Stomach (tissue), 9 donors: ENCODE data around the gene CEACAM1. TPM values are rescaled to one million over a fixed set of nuclear protein-coding genes. Genes with fewer than 3 reads are reported as not detected.
"Not testable (repeated sequence)": the region's sequence is repeated elsewhere in the genome, so short reads cannot be mapped to it uniquely, and the experiment has no call there.

ENCODE experiments used
- DNase-seq, 2 donors: peaks; one replicate each; pipeline versions ENCODE4 v3.0.0 to v3.0.0-alpha.2; 2013 to 2019
- H3K27ac ChIP-seq, 5 donors: fragments of 200-600 bp in 4 of 5; sonication (generic) in 4 of 5; one replicate each; pipeline ENCODE4 v1.5.1; 2013 to 2019; ENCODE audit warnings: mild to moderate bottlenecking in 1 of 5, moderate library complexity in 1 of 5
- H3K27me3 ChIP-seq, 3 donors: fragments of 200-600 bp; sonication (generic); one replicate each; pipeline ENCODE4 v1.5.1; 2017 to 2019; ENCODE audit warnings: mixed run types in 1 of 3
- H3K36me3 ChIP-seq, 4 donors: fragments of 200-600 bp; sonication (generic); 1 replicate in 3 of 4; 2 replicates in 1 of 4; pipeline ENCODE4 v1.5.1; 2016 to 2019
- H3K4me1 ChIP-seq, 4 donors: fragments of 200-600 bp; sonication (generic); one replicate each; pipeline ENCODE4 v1.5.1; 2016 to 2019
- H3K4me3 ChIP-seq, 4 donors: fragments of 200-600 bp; sonication (generic) in 3 of 4; one replicate each; pipeline ENCODE4 v1.5.1; 2016 to 2019; ENCODE audit warnings: mild to moderate bottlenecking in 1 of 4
- H3K9me3 ChIP-seq, 4 donors: fragments of 200-600 bp; sonication (generic); one replicate each; pipeline ENCODE4 v1.5.1; 2016 to 2019
- CTCF ChIP-seq, 7 experiments: fragments of 450-650 bp in 4 of 7; fragments of 200-600 bp in 3 of 7; sonication (generic) in 3 of 7; IDR thresholded peaks; one replicate each; pipeline ENCODE4 v1.5.1; 2016 to 2019; ENCODE audit warnings: antibody characterized with exemption in 7 of 7, control low read depth in 2 of 7, mild to moderate bottlenecking in 1 of 7
- EP300 ChIP-seq: sonication (generic); formaldehyde crosslinking; IDR thresholded peaks from one replicate; pipeline ENCODE4 v1.6.1; 2017; ENCODE audit warnings: antibody characterized with exemption
- POLR2A ChIP-seq, 4 donors: fragments of 450-650 bp; IDR thresholded peaks; one replicate each; pipeline ENCODE4 v1.6.1; 2016; ENCODE audit warnings: antibody characterized with exemption in 4 of 4, control low read depth in 2 of 4, mild to moderate bottlenecking in 1 of 4, moderate library complexity in 1 of 4
- POLR2AphosphoS5 ChIP-seq, 3 donors: sonication (generic); formaldehyde crosslinking; IDR thresholded peaks; one replicate each; pipeline ENCODE4 v1.6.1; 2016; ENCODE audit warnings: antibody characterized with exemption in 3 of 3
- WGBS, 5 donors: extraction: QIAGEN DNeasy Blood & Tissue Kit in 3 of 5; methylation state at CpG; one replicate each; pipeline versions ENCODE4 v1.1.5 to v1.1.7; 2013 to 2018; 5-methylcytosine and 5-hydroxymethylcytosine counted together
- intact Hi-C: fragments of 100-400 bp; cut with DNase I; formaldehyde crosslinking; loops from one replicate; pipeline ENCODE4 v1.15.1; 2023; ENCODE audit warnings: low total_unique reads
- polyA plus RNA-seq, 3 donors: library from polyadenylated mRNA; stranded (reverse); fragments of 200-250 nt; gene quantifications; one replicate each; pipeline ENCODE4 v1.2.3, GENCODE V29; 2013
- total RNA-seq, 5 donors: library from RNA; depleted of rRNA; stranded (reverse); fragments of >200 nt; gene quantifications; one replicate each; pipeline versions ENCODE4 v1.1.0 to v1.2.3, GENCODE V29; 2014 to 2016
- donor health status: healthy with polysubstance abuse.
- donor health status: Bipolar disorder and iron deficiency.
- donor health status: healthy.

Gene CEACAM1
- total and polyA plus RNA-seq, 8 donors: 0.45 to 99.2 (median 4.1) TPM

GRCh38 chr19:42563352-42564210 lies 35.3 kb upstream of the CEACAM1 start:
- 12 to 19% (median 17%) methylated on average over 7 of the region's 7 CpGs for WGBS, 5 donors
- DNase-seq: peak; percentile 29 to 70
- Histone ChIP-seq H3K27me3 (peaks cover 0 to 30% (median 0%) of the 10 kb centered on the region in 3 donors), H3K4me1 (peaks cover 0 to 7% (median 2%) of the 10 kb centered on the region in 4 donors), H3K36me3 (no peaks in the 10 kb centered on the region), H3K9me3 (no peaks in the 10 kb centered on the region), H3K4me3 (no peak overlapping the region), H3K27ac (no peak overlapping the region)
- intact Hi-C loops: no loop called here
- TF ChIP-seq CTCF (IDR thresholded peaks at IDR 0.05): peak in 5 of 7 experiments; percentile 42 to 50 (median 48)
- TF ChIP-seq EP300: no peak
- TF ChIP-seq POLR2AphosphoS5 (IDR thresholded peaks at IDR 0.05): no peak
- TF ChIP-seq POLR2A (IDR thresholded peaks at IDR 0.05): no peak

GRCh38 chr19:42561512-42561911 lies 33.2 kb upstream of the CEACAM1 start:
- no peak for TF ChIP-seq POLR2AphosphoS5 (IDR thresholded peaks at IDR 0.05)
- TF ChIP-seq CTCF (IDR thresholded peaks at IDR 0.05): no peak
- no peak for TF ChIP-seq EP300
- TF ChIP-seq POLR2A (IDR thresholded peaks at IDR 0.05): no peak
- intact Hi-C loops: no loop called here
- Histone ChIP-seq H3K4me3 (no peak overlapping the region), H3K36me3 (no peaks in the 10 kb centered on the region), H3K4me1 (no peaks in the 10 kb centered on the region), H3K9me3 (no peaks in the 10 kb centered on the region), H3K27ac (no peak overlapping the region), H3K27me3 (peaks cover 0 to 33% (median 0%) of the 10 kb centered on the region in 3 donors)
- 70 to 78% (median 76%) methylated on average over 2 of the region's 2 CpGs for WGBS, 5 donors
- DNase-seq: no peak

- no peaks in the 10 kb centered on the region for H3K9me3 ChIP-seq
- H3K4me3 ChIP-seq: no peak overlapping the region
- H3K27me3 ChIP-seq: peaks cover 0 to 38% (median 0%) of the 10 kb centered on the region in 3 donors
- TF ChIP-seq EP300 (no peak), POLR2AphosphoS5 (IDR thresholded peaks at IDR 0.05) (no peak), POLR2A (IDR thresholded peaks at IDR 0.05) (no peak), CTCF (IDR thresholded peaks at IDR 0.05) (no peak)
- no peak overlapping the region for H3K27ac ChIP-seq
- no peaks in the 10 kb centered on the region for H3K36me3 ChIP-seq
- WGBS, 5 donors: 52 to 86% (median 79%) methylated on average over 4 of the region's 4 CpGs
- DNase-seq: no peak
- intact Hi-C loops: no loop called here
- no peaks in the 10 kb centered on the region for H3K4me1 ChIP-seq
These were observed 32.5 kb upstream of the CEACAM1 start for GRCh38 chr19:42560731-42561130.

DNA sequence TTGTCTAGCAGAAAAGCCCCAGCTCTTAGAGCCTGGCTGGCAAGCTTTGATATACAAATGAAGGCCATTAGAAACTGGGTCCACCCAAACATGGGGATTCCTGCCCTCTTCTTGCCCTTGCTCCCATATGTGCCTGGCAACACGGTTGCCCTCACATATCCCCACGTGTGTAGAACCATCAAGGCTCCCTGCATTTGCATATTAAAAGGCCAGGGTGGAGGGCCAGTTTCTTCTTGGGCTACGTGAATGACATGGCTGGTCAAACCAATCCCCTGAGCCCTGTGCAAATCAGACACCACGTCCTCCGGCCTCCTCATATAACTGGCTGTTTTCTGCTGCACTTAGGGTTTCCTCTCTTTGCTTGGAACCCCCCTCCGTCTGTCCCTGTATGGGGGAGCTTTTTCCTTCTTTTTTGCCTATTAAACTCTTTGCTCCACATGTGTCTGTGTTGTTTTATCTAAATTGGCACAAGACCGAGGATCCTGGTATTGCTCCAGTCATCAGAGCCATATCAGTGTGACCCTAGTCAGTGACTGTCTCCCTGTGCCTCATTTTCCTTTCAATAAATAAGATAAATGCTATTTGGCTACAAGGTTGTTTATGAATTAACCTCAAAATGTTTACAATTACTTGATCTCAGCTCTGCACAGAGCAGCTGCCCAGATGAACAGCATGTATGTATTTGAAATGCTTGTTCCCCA lies 30.3 kb upstream of the CEACAM1 start:
- Histone ChIP-seq H3K36me3 (no peaks in the 10 kb centered on the region), H3K4me1 (peaks cover 0 to 13% (median 0%) of the 10 kb centered on the region in 4 donors), H3K27ac (no peak overlapping the region), H3K27me3 (peaks cover 0 to 54% (median 0%) of the 10 kb centered on the region in 3 donors), H3K9me3 (no peaks in the 10 kb centered on the region), H3K4me3 (no peak overlapping the region)
- WGBS, 5 donors: 47 to 65% (median 54%) methylated on average over 7 of the region's 7 CpGs
- no peak for TF ChIP-seq POLR2A (IDR thresholded peaks at IDR 0.05)
- TF ChIP-seq EP300: no peak
- no peak for TF ChIP-seq CTCF (IDR thresholded peaks at IDR 0.05)
- TF ChIP-seq POLR2AphosphoS5 (IDR thresholded peaks at IDR 0.05): no peak
- intact Hi-C loops: no loop called here
- no peak for DNase-seq

GRCh38 chr19:42557386-42557871 lies 29.1 kb upstream of the CEACAM1 start:
- DNase-seq, H3K9me3 ChIP-seq, H3K4me3 ChIP-seq, intact Hi-C loops, H3K27ac ChIP-seq, H3K36me3 ChIP-seq: not testable (repeated sequence)
- Histone ChIP-seq H3K4me1 (peaks cover 0 to 19% (median 0%) of the 10 kb centered on the region in 4 donors), H3K27me3 (peaks cover 0 to 50% (median 0%) of the 10 kb centered on the region in 3 donors)
- WGBS, 5 donors: 46 to 69% (median 53%) methylated on average over 10 of the region's 10 CpGs
